Measurements from ENCODE around the gene NLRP6.
"Not testable (repeated sequence)": the region's sequence is repeated elsewhere in the genome, so short reads cannot be mapped to it uniquely, and the experiment has no call there.

DNA sequence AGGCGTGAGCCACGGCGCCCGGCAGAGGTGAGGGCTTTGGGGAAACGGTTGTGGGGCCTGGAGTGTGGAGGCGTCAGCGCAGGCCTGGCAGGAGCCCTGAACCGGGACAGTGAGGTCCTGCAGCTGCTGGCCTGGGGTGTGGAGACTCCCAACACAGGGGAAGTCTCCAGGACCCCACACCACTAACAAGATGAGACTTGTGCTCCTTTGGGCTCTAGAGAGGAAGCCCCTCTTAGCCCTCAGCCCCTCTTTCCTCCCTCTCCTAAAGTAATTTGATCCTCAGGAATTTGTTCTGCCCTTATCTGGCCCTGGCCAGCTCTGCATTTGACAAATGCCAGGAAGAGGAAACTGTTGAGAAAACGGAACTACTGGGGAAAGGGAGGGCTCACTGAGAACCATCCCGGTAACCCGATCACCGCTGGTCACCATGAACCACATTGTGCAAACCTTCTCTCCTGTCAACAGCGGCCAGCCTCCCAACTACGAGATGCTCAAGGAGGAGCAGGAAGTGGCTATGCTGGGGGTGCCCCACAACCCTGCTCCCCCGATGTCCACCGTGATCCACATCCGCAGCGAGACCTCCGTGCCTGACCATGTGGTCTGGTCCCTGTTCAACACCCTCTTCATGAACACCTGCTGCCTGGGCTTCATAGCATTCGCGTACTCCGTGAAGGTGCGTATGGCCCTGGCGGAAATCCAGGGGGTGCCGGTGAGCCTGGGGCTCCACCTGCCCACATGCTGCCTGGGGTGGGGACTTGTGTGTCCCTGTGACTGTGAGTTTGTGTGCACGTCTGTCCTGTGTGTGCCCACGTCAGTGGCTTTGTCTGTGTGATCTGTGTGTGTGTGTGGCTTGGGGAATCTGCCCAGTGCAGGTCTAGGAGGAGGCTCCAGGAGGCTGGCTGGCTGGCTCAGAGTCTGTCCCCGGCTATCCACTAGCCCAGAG, 29.8 kb downstream of the NLRP6 start, which contains the start of gene IFITM2:
- TF ChIP-seq, protein P1, sequence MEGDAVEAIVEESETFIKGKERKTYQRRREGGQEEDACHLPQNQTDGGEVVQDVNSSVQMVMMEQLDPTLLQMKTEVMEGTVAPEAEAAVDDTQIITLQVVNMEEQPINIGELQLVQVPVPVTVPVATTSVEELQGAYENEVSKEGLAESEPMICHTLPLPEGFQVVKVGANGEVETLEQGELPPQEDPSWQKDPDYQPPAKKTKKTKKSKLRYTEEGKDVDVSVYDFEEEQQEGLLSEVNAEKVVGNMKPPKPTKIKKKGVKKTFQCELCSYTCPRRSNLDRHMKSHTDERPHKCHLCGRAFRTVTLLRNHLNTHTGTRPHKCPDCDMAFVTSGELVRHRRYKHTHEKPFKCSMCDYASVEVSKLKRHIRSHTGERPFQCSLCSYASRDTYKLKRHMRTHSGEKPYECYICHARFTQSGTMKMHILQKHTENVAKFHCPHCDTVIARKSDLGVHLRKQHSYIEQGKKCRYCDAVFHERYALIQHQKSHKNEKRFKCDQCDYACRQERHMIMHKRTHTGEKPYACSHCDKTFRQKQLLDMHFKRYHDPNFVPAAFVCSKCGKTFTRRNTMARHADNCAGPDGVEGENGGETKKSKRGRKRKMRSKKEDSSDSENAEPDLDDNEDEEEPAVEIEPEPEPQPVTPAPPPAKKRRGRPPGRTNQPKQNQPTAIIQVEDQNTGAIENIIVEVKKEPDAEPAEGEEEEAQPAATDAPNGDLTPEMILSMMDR (IDR thresholded peaks at IDR 0.05) = peak in 1 of 4 experiments; percentile 10
- TF ChIP-seq POLR2AphosphoS5 (IDR thresholded peaks at IDR 0.05) = peak; percentile 64
- TF ChIP-seq POLR2A (IDR thresholded peaks at IDR 0.05) = not testable (repeated sequence)
